Stimulated activated CD4-positive, alpha-beta T cell treated with anti-CD3 and anti-CD28 coated beads, Interleukin-15, amount 100 ng/mL, for 1 hour (primary cell): ENCODE data around the gene EXOC6.

Experiments
- DNase-seq, 2 donors: peaks; one replicate each; pipeline ENCODE4 v3.0.0-alpha.2; 2020; ENCODE audit warnings: low read depth in 1 of 2, low spot score in 1 of 2

EXOC6 gene

DNA sequence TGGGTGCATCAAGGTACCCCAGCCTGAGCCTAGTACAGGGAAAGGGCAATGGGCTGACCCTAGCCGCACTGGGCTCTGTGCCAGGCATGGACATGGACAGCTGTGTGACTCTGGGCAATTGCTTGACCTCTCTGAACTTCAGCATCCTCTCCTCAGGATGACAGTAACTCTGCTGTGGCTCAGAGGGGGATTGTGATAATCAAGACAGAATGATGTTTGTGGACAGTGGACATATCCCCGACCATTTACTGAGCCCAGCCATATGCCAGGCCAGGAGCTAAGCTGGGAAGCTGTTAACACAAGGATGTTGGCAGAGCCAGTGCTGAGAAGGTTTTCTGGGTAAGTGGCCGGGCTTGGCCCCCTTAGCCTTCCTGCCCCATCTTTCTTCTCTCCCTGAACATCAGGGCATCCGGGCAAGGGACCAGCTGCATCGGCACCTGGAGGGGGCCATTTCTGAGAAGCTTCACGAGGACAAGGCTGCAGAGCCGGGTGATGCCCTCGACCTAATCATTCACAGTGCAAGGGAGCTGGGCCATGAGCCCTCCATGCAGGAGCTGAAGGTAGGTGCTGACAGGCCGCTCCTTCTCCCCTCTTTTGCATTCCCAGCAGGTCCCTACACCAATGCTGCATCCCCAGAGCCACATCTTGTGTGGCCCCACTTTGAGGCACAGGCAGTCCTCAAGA is 215.8 kb downstream of the EXOC6 start:
- DNase-seq, result no peak

DNA sequence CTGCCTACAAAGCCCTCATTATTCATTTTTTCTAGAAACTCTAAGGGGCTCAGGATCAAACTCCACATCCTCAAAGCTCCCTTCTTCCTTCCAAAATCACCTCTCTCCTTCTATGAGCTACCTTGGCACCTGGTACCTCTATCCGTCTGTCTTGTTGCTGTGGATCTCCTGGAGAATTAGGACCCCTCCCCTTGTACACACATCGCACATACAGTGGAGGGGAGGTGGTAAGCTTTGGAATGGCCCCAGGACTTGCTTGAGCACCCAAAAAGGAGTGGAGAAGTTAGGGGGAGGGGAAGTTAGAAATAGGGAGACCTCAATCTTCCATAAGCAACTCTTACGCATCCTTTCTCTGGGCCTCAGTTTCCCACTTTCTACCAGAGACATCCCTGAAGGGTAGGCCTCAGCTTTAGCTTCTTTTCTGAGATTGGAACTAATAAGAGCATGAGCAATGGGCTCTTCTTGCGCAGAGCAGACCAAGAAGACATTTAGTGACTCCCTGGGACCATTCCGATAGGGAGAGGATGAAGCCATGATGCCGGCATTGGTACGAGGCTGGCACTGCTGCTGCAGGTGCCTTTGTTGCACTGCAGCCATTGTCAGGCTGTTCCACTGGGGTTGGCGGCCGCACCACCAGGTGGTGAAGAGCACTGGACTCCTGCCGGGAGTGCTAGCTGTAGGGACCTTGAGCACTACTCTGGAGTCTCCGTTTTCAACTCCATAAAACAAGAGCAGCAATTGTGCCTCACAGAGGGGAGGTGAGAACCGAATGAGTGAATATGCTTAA is 216.7 kb downstream of the EXOC6 start:
- DNase-seq, result no peak

DNA sequence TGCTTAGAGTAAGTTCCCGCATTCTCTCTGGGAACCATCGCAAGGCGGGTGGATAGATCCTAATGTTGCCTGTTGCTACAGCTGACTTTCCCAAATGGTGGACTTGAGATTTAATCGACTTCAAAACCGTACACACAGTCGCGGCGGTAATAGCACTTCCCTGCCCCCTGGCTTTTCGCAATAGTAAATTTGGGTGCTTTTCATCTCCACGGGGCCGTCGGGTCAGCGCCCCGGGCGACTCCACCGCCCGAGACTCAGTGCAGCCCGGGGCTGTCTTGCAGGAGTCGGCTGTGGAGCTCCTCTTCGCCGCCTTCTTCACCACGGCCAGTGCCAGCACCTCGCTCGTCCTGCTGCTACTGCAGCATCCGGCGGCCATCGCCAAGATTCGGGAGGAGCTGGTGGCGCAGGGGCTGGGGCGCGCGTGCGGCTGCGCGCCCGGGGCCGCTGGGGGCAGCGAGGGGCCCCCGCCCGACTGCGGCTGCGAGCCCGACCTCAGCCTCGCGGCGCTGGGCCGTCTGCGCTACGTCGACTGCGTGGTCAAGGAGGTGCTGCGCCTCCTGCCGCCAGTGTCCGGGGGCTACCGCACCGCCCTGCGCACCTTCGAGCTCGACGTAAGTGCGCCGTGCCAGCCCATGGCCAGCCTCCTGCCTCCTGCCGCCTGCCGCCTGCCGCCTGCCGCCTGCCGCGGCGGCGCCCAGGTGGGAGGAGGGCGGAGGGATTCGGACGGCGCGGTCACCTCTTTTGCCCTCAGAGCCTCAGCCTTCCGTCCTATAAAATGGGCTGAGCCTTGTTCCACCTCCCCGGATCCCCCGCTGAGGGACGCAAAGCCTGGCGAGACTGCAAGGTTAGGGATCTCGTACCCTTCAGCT is 217.6 kb downstream of the EXOC6 start:
- DNase-seq, result no peak

DNA sequence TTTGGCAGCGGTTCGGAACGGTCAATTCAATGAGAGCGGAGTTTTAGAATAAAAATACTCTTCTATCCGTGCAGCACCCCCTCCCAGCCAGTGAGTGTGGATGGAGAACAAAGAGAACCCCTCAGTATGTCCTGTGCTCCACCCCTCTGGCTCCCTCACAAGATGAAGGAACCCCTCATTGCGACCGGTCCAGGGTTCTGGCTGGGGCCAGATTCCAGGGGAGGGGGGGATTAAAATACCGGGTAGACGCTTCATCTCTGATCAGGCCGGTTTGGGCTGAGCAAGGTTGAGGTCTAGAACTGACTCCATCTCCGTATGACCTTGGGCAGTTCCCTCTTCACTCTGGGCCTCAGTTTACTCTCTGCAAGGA is 218.2 kb downstream of the EXOC6 start:
- no peak for DNase-seq

DNA sequence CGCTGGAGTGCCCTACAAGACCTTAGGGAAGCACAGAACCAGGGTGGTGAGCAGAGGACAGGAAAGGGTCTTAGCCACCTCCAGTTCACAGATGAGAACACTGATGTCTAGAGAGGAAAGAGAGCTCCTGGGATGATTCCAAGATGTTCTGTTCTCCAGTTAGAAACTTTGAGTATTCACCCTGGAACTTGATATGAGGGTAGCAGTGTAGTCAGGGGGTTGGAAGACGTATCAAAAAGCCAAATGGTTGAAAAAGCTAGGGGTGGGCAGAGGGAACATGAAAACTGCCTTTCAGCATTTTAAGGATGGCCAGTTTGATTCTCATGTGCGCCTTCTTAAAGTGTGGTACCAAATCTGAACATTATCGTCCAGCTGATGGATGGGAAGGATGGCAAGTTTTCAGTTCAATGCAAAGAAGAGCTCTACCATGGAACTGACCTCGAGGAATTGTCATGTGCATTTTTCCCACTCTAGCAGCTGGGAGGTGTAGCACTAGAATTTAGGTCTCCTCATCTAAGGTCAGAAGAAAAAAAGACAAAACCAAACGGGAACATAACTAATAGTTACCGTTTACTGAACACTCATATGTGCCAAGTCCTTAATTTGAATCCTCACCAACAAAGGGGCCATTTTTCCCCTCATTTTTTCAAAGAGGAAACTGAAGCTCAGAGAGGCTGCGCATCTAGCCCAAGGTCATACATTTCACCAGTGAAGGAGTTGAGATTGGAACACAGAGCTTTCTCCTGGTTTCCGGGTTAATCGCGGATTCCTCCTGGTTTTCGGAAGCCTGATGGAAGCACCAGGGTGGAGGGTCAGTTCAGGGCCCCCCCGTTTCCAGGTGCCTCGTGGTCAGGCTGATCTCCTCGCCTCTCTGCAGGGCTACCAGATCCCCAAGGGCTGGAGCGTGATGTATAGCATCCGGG is 219.4 kb downstream of the EXOC6 start:
- no peak for DNase-seq

DNA sequence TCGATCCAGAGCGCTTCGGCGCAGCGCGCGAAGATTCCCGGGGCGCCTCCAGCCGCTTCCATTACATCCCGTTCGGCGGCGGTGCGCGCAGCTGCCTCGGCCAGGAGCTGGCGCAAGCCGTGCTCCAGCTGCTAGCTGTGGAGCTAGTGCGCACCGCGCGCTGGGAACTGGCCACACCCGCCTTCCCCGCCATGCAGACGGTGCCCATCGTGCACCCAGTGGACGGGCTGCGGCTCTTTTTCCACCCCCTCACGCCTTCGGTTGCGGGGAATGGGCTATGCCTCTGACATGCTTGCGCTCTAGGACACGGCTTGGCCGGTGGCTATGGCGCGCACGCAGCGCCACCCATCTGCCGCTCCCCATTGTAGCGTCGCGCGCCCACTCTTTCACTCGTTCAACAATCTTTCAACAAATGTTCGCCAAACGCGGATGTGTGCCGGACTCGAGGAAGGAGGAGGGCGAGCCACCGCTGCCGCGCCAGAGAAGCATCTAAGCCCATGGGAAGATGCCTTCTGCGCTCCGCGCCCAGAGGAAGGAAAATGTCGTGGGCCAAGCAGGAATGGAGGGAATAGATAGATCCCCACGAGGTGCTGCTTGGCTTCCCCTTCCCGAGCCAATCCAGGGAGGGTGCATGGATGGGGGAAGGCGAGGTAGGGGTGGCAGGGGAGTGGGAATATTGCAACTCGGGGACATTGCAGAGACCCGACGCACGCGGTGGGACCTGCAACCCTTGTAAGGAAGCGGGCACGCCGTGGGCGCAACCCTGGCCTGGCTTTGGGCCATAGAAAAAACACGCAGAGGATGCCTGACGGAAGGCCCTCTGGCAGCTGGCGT is 220.3 kb downstream of the EXOC6 start:
- no peak for DNase-seq

DNA sequence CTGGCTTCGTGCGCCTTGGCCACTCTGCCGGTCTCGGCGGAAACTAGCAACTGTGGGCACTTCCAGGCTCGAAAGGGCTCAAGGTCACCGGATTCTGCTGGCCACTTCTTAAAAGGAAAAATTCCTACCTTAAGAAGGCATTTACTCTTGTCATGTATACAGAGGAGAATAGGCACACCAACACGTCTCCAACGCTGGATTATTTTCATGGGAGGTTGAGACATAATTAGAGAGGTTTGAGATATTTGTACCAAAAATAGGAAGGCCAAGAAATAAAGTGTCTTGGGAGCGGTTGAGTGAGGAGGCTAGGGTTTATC is 220.9 kb downstream of the EXOC6 start:
- no peak for DNase-seq

DNA sequence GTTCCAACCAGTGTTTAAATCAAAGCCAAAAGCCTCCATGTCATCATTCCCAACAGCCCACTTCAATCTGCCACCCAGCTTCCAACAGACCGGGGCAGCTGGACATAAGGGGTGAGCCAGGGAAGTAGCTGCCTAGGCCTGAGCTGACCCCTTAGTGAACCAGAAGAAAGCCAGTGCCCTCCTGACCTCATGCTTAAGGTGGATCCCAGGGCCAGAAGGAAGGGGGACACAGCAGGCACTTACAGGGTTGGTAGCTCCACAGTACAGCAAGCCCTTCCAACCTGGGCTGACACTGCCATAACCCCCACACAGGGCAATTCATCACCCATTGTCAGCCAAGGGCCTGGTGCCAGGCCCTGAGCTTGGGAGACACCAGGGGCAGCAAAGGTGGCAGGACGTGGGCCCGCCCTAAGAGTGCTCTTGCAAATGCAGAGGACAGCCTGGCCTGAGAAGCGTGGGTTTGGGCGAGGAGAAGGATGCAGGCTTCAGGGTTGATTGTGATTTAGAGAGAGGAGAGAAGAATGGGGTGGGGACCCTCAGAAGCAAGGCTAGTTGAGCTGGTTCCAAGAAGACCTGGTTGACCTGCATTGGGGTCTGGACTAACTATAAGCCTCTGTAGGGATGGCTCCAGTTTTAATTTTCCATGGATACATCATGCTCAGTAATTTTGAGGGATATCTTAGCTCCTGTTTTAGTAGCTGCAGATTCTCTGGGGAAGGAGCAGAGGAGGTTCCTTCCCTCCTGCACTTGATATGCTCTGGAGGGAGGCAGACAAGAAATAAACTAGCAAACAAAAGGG is 222.3 kb downstream of the EXOC6 start:
- DNase-seq, result no peak

DNA sequence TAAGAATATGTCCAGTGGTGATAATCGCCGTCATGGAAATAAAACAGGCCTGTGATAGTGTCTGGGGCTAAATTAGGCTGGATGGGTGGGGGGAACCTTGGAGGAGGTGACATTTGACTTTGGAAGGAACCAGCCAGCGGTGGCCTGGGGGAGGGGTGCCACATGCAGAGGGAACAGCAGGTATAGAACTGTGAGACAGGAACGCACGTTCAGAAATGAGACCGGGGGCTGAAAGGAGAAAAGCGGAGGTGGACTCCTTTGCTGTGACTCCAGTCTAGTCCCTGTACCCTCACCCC is 222.8 kb downstream of the EXOC6 start:
- no peak for DNase-seq

DNA sequence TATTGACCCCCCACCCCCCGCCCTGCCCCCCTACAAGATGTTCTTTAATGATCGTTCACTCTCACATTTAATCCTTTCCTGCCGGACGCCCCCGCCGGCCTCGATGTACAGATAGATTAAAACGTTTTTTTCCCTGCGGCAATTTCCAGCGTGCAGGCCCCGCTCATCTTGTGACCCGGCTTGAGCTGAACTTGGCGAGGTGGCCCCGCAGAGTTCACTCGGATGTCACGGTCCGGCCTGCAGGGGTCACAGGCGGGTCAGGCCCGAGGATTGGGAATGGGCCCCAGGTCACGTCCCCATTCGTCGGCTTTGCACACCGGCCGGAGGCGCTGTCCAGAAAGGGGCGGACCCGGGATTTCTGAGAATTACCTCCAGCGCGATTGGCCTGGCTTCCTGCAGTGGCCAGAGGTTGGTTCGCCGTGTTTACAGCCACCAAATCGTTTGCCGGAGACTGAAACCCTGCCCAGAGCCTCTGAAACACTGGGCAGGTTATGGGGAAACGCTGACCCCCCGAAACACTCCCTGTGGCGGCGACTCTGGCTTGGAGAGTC is 223.4 kb downstream of the EXOC6 start:
- DNase-seq, result no peak

DNA sequence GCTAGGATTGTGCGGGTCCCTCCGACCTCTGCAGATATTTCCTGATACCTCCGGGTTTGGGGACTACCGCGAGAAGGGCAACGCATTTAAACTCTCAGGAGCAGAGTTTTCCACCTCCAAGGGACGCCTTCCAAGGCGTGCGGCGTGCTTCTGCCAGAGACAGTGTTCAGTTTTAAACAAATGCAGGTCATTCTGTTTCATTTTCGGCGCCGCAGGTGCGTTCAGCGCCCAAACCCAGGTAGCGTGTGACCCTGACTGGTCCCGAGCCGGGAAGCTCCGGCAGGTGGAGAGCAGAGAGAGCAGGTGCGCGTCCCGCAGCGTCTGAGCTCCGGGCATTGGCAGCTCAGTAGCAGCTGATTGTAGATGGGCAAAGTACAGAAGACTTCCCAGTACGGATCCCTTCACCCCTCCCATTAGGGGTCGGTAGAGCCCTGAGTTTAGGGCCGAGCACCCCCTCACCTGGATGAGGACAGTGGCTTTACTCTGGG is 223.9 kb downstream of the EXOC6 start:
- no peak for DNase-seq

DNA sequence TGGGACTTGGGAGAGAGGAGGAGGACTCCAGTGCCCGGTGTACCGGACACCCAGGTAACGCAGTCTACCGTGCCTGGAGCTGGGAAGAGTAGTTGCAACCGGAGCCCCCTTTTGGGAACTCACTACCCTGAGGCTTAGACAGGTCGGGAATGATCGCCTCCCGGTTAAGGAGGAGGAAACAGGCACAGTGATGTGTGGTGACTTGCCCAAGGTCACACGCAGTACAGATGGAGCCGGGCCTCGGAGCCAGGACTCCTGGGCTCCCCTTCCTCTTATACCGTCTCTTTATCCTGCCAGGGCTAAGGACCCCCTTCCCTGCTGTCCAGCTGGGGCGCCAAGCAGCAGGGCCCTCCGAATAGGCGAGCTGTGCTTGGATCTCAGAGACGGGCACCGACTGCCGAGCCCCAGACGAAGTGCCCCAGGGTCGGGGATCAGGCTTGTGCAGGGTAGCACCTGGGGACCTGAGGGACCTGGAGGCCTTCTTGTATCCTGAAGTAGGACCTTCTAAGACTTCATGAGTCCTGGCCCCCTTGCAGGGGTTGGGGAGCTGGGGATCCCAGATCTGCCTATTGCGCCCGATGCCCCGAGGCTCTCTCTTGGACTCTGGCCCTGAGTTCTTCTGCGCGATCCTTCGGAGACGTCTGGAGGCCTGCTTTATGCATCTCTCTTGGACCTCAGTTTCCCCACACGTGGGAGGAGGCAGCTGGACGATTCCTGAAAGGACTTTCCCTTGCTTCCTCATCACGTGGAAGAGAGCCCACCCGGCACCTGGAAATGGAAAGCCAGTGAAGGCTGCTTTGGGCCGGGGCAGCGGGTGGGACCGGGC is 224.6 kb downstream of the EXOC6 start:
- no peak for DNase-seq

DNA sequence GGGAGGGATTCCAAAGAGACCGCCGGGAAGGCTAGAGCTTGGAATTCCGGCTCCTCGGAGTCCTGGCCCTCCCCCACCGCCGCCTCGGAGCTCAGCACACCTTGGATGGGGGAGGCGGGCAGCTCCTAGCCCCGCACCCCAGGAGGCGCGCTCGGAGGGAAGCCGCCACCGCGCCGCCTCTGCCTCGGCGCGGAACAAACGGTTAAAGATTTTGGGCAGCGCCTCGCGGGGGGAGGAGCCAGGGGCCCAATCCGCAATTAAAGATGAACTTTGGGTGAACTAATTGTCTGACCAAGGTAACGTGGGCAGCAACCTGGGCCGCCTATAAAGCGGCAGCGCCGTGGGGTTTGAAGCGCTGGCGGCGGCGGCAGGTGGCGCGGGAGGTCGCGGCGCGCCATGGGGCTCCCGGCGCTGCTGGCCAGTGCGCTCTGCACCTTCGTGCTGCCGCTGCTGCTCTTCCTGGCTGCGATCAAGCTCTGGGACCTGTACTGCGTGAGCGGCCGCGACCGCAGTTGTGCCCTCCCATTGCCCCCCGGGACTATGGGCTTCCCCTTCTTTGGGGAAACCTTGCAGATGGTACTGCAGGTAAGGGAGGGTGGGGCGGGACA is 225.3 kb downstream of the EXOC6 start, which contains the start of gene CYP26A1:
Gene CYP26A1 (plus strand): TSS at position 355 of the 608 bp plus-strand sequence. CDS start 42 bp downstream, at position 397.
- no peak for DNase-seq

DNA sequence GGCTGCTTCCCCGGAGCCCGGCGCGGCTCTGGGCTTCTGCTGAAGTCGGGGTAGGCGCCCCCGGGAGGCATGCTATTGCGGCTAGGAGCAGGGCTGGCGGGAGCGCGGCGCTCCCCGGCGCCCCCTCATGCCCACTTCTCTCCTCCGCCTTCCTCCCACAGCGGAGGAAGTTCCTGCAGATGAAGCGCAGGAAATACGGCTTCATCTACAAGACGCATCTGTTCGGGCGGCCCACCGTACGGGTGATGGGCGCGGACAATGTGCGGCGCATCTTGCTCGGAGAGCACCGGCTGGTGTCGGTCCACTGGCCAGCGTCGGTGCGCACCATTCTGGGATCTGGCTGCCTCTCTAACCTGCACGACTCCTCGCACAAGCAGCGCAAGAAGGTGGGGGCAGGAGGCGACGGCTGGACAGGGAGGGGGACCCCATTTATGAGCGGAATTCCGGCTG is 225.9 kb downstream of the EXOC6 start:
- no peak for DNase-seq

DNA sequence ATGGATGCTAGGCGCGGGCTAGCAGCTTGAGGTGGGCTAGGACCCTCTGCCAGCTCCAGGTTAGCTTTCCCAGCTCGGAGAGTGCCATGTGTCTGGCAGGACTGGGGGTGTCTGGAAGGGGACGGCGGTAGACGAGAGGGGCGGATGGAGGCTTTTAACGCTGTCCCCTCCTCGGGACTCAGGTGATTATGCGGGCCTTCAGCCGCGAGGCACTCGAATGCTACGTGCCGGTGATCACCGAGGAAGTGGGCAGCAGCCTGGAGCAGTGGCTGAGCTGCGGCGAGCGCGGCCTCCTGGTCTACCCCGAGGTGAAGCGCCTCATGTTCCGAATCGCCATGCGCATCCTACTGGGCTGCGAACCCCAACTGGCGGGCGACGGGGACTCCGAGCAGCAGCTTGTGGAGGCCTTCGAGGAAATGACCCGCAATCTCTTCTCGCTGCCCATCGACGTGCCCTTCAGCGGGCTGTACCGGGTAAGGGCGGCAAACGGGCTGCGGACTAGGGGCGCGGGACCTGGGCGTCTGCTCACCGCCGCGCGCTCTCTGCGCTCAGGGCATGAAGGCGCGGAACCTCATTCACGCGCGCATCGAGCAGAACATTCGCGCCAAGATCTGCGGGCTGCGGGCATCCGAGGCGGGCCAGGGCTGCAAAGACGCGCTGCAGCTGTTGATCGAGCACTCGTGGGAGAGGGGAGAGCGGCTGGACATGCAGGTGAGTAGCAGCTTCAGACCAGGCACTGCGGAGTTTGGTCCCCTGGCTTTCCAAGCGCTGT is 226.5 kb downstream of the EXOC6 start:
- no peak for DNase-seq

DNA sequence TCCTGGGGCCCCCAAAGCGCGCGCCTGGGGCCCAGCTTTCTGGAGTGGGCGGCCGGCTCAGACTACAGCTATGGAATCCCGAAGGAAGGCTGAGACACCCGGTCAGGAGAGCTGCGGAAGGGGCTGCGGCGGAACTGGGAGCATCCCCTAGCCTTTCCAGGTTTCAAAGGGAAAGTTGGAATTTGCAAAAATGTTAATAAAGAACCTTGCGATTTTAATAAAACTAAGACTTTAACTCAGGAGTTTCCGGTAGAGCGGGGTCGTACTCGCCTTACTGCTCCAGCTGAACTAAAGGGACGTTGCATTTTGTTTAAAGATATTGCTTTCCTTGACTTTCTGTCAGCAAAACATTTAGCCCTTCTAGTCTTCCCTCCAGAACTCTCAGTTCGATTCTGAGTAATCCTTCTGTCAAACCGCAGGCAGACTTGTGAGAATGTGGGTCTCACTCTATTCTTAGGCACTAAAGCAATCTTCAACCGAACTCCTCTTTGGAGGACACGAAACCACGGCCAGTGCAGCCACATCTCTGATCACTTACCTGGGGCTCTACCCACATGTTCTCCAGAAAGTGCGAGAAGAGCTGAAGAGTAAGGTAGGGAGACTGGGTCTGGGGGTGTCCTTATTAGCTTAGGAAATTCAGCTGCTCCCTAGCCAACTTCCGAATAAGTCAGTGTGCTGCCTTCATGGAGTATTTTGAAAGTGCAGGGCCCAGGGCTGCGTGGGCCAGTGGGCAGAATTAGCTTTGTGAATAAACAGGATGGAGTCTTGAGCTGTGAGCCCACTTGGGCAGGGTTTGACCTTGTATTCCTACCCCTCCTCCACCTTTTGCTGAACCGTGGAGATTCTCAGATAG is 227.3 kb downstream of the EXOC6 start:
- DNase-seq, result no peak
